HCT116 (cell line): Measurements from ENCODE around the gene PGC. TPM values are rescaled to one million over a fixed set of nuclear protein-coding genes. Genes with fewer than 3 reads are reported as not detected.

Source experiments
- ATAC-seq: fragments of 200-7000 bp; cut with Tn5 transposase; 2 replicates; pipeline ENCODE4 v1.9.1; 2020; ENCODE audit warnings: mild to moderate bottlenecking, moderate library complexity
- BruUV-seq: library from RNA; stranded (reverse); fragments of 400-500 nt; replicated peaks from 2 replicates; lab custom pipeline; 2021; lab: Mats Ljungman, UMichigan
- CTCF ChIA-PET: fragments of 300-600 bp; sonication (Branson Sonifier 250); formaldehyde crosslinking; loops from one replicate; lab custom pipeline; 2021; ENCODE audit warnings: antibody characterized with exemption; lab: Charles Lee
- POLR2A ChIA-PET: fragments of 300-600, 350-600 bp; sonication (Branson Sonifier 250); formaldehyde crosslinking; loops from one replicate; lab custom pipeline; 2021; ENCODE audit warnings: antibody characterized with exemption; lab: Charles Lee
- RAD21 ChIA-PET, 2 experiments: fragments of 300-600 bp; sonication (Branson Sonifier 250); formaldehyde crosslinking; loops; one replicate each; lab custom pipeline; 2023; ENCODE audit warnings: low total read pairs in 2 of 2; ENCODE audit not compliant: uncharacterized antibody in 2 of 2, unreplicated experiment in 2 of 2, low non-redundant PET in 1 of 2; lab: Charles Lee
- DNase-seq: peaks from one replicate; pipeline ENCODE4 v3.0.0-alpha.2; 2010; ENCODE audit warnings: low read depth, low spot score
- H2AFZ ChIP-seq: fragments of 200-600 bp; shearing (Covaris generic), sonication (generic); 2 replicates; pipeline ENCODE4 v1.6.1; 2017; ENCODE audit warnings: low read depth, mixed run types, mixed read lengths, antibody characterized with exemption, low read length; ENCODE audit not compliant: poor library complexity, severe bottlenecking
- H3K27ac ChIP-seq: 2 replicates; pipeline ENCODE4 v1.5.1; 2012; ENCODE audit warnings: low read depth, low read length
- H3K27me3 ChIP-seq: fragments of 200-600 bp; sonication (generic); 2 replicates; pipeline ENCODE4 v1.6.1; 2016; ENCODE audit warnings: mixed run types, low read length, mixed read lengths; ENCODE audit not compliant: insufficient read depth
- H3K36me3 ChIP-seq, 2 experiments: fragments of 200-500 bp in 1 of 2; fragments of 200-600 bp in 1 of 2; sonication (Bioruptor generic) in 1 of 2; sonication (generic) in 1 of 2; 2 replicates each; pipeline versions ENCODE4 v1.5.1 to v1.6.1; 2014 to 2016; ENCODE audit warnings: low read length in 2 of 2, inconsistent platforms in 1 of 2, mixed read lengths in 1 of 2, mixed run types in 1 of 2; ENCODE audit not compliant: insufficient read depth in 2 of 2, control insufficient read depth in 1 of 2
- H3K4me1 ChIP-seq, 2 experiments: fragments of 200-600 bp in 1 of 2; sonication (generic) in 1 of 2; 2 replicates each; pipeline versions ENCODE4 v1.5.1 to v1.6.1; 2012 to 2017; ENCODE audit warnings: low read length in 2 of 2, inconsistent platforms in 1 of 2, mild to moderate bottlenecking in 1 of 2, mixed read lengths in 1 of 2, mixed run types in 1 of 2, moderate library complexity in 1 of 2; ENCODE audit not compliant: insufficient read depth in 2 of 2, control insufficient read depth in 1 of 2
- H3K4me2 ChIP-seq: fragments of 200-600 bp; sonication (generic); 2 replicates; pipeline ENCODE4 v1.6.1; 2017; ENCODE audit warnings: mixed run types, low read length, mixed read lengths
- H3K4me3 ChIP-seq, 2 experiments: fragments of 200-600 bp in 1 of 2; sonication (generic) in 1 of 2; replicated peaks in 1 of 2; 2 replicates each; pipeline ENCODE4 v1.5.1; 2011 to 2016; ENCODE audit warnings: low read length in 2 of 2, control low read depth in 1 of 2, low read depth in 1 of 2, mild to moderate bottlenecking in 1 of 2, mixed read lengths in 1 of 2, mixed run types in 1 of 2
- H3K79me2 ChIP-seq: fragments of 200-600 bp; sonication (generic); 2 replicates; pipeline ENCODE4 v1.6.1; 2017; ENCODE audit warnings: mild to moderate bottlenecking, mixed run types, low read length, moderate library complexity, mixed read lengths; ENCODE audit not compliant: insufficient read depth
- H3K9ac ChIP-seq: fragments of 200-600 bp; sonication (generic); 2 replicates; pipeline ENCODE4 v1.6.1; 2016; ENCODE audit warnings: low read length, mixed read lengths
- H3K9me2 ChIP-seq: fragments of 200-600 bp; sonication (generic), shearing (Covaris generic); 2 replicates; pipeline ENCODE4 v1.6.1; 2017; ENCODE audit warnings: mixed run types, mild to moderate bottlenecking, moderate library complexity; ENCODE audit not compliant: insufficient read depth
- H3K9me3 ChIP-seq, 2 experiments: fragments of 200-500 bp in 1 of 2; fragments of 200-600 bp in 1 of 2; sonication (Bioruptor generic) in 1 of 2; sonication (generic) in 1 of 2; 2 replicates each; pipeline ENCODE4 v1.6.1; 2014 to 2017; ENCODE audit warnings: low read length in 2 of 2, mixed read lengths in 2 of 2, inconsistent platforms in 1 of 2, low read depth in 1 of 2, mild to moderate bottlenecking in 1 of 2, mixed run types in 1 of 2, moderate library complexity in 1 of 2; ENCODE audit not compliant: control insufficient read depth in 1 of 2, insufficient read depth in 1 of 2
- H4K20me1 ChIP-seq: fragments of 200-600 bp; sonication (generic), shearing (Covaris generic); 2 replicates; pipeline ENCODE4 v1.6.1; 2017; ENCODE audit warnings: mixed run types, mild to moderate bottlenecking, moderate library complexity; ENCODE audit not compliant: insufficient read depth
- CBX3 ChIP-seq: IDR thresholded peaks from 2 replicates; pipeline ENCODE4 v1.6.1; 2012; ENCODE audit warnings: low read depth
- CEBPB ChIP-seq: IDR thresholded peaks from 2 replicates; pipeline ENCODE4 v1.6.1; 2012; ENCODE audit warnings: low read depth
- CTCF ChIP-seq, 3 experiments: fragments of 200-600 bp in 1 of 3; sonication (generic) in 1 of 3; IDR thresholded peaks in 2 of 3; conservative IDR thresholded peaks in 1 of 3; 2 replicates each; pipeline ENCODE4 v1.5.1; 2012 to 2017; ENCODE audit warnings: low read depth in 2 of 3, low read length in 2 of 3, antibody characterized with exemption in 1 of 3, borderline replicate concordance in 1 of 3, control low read depth in 1 of 3, mild to moderate bottlenecking in 1 of 3, mixed read lengths in 1 of 3, mixed run types in 1 of 3, moderate library complexity in 1 of 3; ENCODE audit not compliant: insufficient read depth in 1 of 3
- JUND ChIP-seq: IDR thresholded peaks from 2 replicates; pipeline ENCODE4 v1.6.1; 2012
- POLR2AphosphoS5 ChIP-seq: IDR thresholded peaks from 2 replicates; pipeline ENCODE4 v1.6.1; 2011; ENCODE audit warnings: mild to moderate bottlenecking, low read depth, low read length, moderate library complexity
- REST ChIP-seq: IDR thresholded peaks from 2 replicates; pipeline ENCODE4 v1.6.1; 2012; ENCODE audit warnings: low read depth
- SIN3A ChIP-seq: IDR thresholded peaks from 2 replicates; pipeline ENCODE4 v1.6.1; 2012; ENCODE audit warnings: low read depth
- ZNF274 ChIP-seq: fragments of 200-500 bp; sonication (Bioruptor generic); IDR thresholded peaks from 2 replicates; pipeline ENCODE4 v1.6.1; 2014; ENCODE audit warnings: mild to moderate bottlenecking, low read depth, low read length, inconsistent platforms
- intact Hi-C: fragments of 100-400 bp; cut with micrococcal nuclease; formaldehyde crosslinking; loops from 2 replicates; pipeline ENCODE4 v1.10.0; 2022
- total RNA-seq: library from RNA; stranded (reverse); gene quantifications from one replicate; pipeline ENCODE4 v1.2.1, GENCODE V29; 2021; ENCODE audit not compliant: unreplicated experiment

The PGC gene
- total RNA-seq, 1 experiment from 2014 or later, result 1.2 TPM

- intact Hi-C loops, result no loop called here
- CTCF ChIA-PET, result interaction anchor here (1.5 to 1.6 kb wide), 2 partner anchors 13 to 16 kb away, joined by 5 read pairs; no protein-coding TSS in a partner anchor
- DNase-seq (no peak), ATAC-seq (no peak)
- H3K9me2 ChIP-seq, result no peaks in the 10 kb centered on the region
- H3K4me2 ChIP-seq, result no peak overlapping the region
- H4K20me1 ChIP-seq, result no peaks in the 10 kb centered on the region
- peaks cover 20 to 29% of the 10 kb centered on the region in 2 experiments for H3K4me1 ChIP-seq
- H3K9me3 ChIP-seq, result no peaks in the 10 kb centered on the region
- no peak overlapping the region for H3K27ac ChIP-seq
- POLR2A ChIA-PET, result no interaction called here
- RAD21 ChIA-PET, result interaction anchor here in 1 of 2 experiments (0.6 kb wide), 1 partner anchor 116 kb away, joined by 3 read pairs; no protein-coding TSS in a partner anchor
- H3K79me2 ChIP-seq, result no peaks in the 10 kb centered on the region
- no TSS peak for BruUV-seq
- H3K36me3 ChIP-seq, result no peaks in the 10 kb centered on the region
- no peak for TF ChIP-seq POLR2AphosphoS5
- no peak for TF ChIP-seq CBX3
- H3K4me3 ChIP-seq, result no peak overlapping the region
- H3K27me3 ChIP-seq, result no peaks in the 10 kb centered on the region
- no peak overlapping the region for H3K9ac ChIP-seq
- no peak overlapping the region for H2AFZ ChIP-seq
These were observed 28.4 kb downstream of the PGC start for GRCh38 chr6:41718828-41719227.

- H3K36me3 ChIP-seq, result no peaks in the 10 kb centered on the region
- intact Hi-C loops, result no loop called here
- ChIA-PET RAD21 (no interaction called here), CTCF (interaction anchor here (0.6 kb wide), 1 partner anchor 11 kb away, joined by 3 read pairs; no protein-coding TSS in a partner anchor), POLR2A (no interaction called here)
- H3K27ac ChIP-seq, result no peak overlapping the region
- ATAC-seq (no peak), DNase-seq (no peak)
- H3K9me3 ChIP-seq, result no peaks in the 10 kb centered on the region
- peaks cover 34 to 44% of the 10 kb centered on the region in 2 experiments for H3K4me1 ChIP-seq
- no peaks in the 10 kb centered on the region for H4K20me1 ChIP-seq
- BruUV-seq, result no TSS peak
- no peak overlapping the region for H3K9ac ChIP-seq
- H3K9me2 ChIP-seq, result no peaks in the 10 kb centered on the region
- TF ChIP-seq ZNF274 (no peak), CEBPB (no peak), REST (no peak), SIN3A (no peak), CTCF (IDR thresholded peaks at IDR 0.05 in 2 of 3, conservative IDR thresholded peaks at IDR 0.05 in 1 of 3; ENCODE audit: borderline replicate concordance in 1 of 3, insufficient read depth in 1 of 3, low read depth in 2 of 3, low read length in 2 of 3) (no peak), JUND (no peak)
- H3K4me2 ChIP-seq, result no peak overlapping the region
- no peak overlapping the region for H2AFZ ChIP-seq
- H3K4me3 ChIP-seq, result no peak overlapping the region
- H3K79me2 ChIP-seq, result no peaks in the 10 kb centered on the region
- no peaks in the 10 kb centered on the region for H3K27me3 ChIP-seq
These were observed 29.8 kb downstream of the PGC start for GRCh38 chr6:41717392-41717736.
